Activated CD4-positive, alpha-beta T cell treated with anti-CD3 and anti-CD28 coated beads, Interleukin-2, amount 10 ng/mL, durations not matched to agents 24 days and 14 days (primary cell): ENCODE measurements around the gene FGF6. TPM values are rescaled to one million over a fixed set of nuclear protein-coding genes. Genes with fewer than 3 reads are reported as not detected.
"Not testable (repeated sequence)": the region's sequence is repeated elsewhere in the genome, so short reads cannot be mapped to it uniquely, and the experiment has no call there.

Experiments
- DNase-seq: peaks from one replicate; pipeline ENCODE4 v3.0.0; 2022
- H3K27ac Mint-ChIP-seq: one replicate; pipeline ENCODE4 v1.8.0; 2022; ENCODE audit warnings: mild to moderate bottlenecking, mixed read lengths
- H3K27me3 Mint-ChIP-seq: one replicate; pipeline ENCODE4 v1.8.0; 2022; ENCODE audit warnings: mixed read lengths
- H3K36me3 Mint-ChIP-seq: one replicate; pipeline ENCODE4 v1.8.0; 2022; ENCODE audit warnings: low read depth, mild to moderate bottlenecking, mixed read lengths
- H3K4me1 Mint-ChIP-seq: one replicate; pipeline ENCODE4 v1.8.0; 2021; ENCODE audit warnings: mixed read lengths
- H3K4me3 Mint-ChIP-seq: one replicate; pipeline ENCODE4 v1.8.0; 2022; ENCODE audit warnings: mild to moderate bottlenecking, moderate library complexity, mixed read lengths
- H3K9me3 Mint-ChIP-seq: one replicate; pipeline ENCODE4 v1.8.0; 2021; ENCODE audit warnings: mixed read lengths
- intact Hi-C: fragments of 100-400 bp; cut with micrococcal nuclease; formaldehyde crosslinking; loops from one replicate; pipeline ENCODE4 v1.15.1; 2023
- total RNA-seq: library from RNA; stranded (reverse); gene quantifications from 2 replicates; pipeline ENCODE4 v1.2.3, GENCODE V29; 2022

Gene FGF6
- total RNA-seq, 1 donor from 2014 or later: not detected

- Mint-ChIP-seq H3K9me3 (no peaks in the 10 kb centered on the region), H3K4me1 (peaks cover 18% of the 10 kb centered on the region), H3K27ac (no peak overlapping the region), H3K4me3 (no peak overlapping the region), H3K27me3 (peaks cover 11% of the 10 kb centered on the region), H3K36me3 (no peaks in the 10 kb centered on the region)
- intact Hi-C loops: loop anchor here (5.0 kb wide), 1 partner anchor 87 kb away; no protein-coding TSS in a partner anchor
- DNase-seq: no peak
Measured at GRCh38 chr12:4420138-4420670, 25.4 kb downstream of the FGF6 start.

DNA sequence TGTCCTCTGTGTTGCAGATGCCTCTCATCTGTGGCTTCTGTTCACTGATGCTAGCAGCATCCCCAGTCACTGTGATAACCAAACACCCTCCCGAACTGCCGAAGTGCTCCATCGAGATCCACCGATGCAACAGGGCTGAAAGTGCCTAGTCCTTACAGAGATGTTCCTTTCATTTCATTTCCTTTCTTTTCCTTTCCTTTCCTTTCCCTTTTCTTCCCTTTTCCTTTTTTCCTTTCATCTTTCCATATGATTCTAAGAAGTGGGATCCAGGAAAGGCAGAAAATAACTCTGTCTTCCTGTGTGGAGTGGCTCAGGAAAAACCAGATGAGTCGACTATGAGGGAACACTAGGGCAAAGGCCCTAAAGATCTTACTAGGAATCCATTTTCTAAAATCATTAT lies 26.7 kb downstream of the FGF6 start:
- intact Hi-C loops: no loop called here
- no peak overlapping the region for H3K4me3 Mint-ChIP-seq
- H3K27me3 Mint-ChIP-seq: peaks cover 11% of the 10 kb centered on the region
- DNase-seq: no peak
- peaks cover 26% of the 10 kb centered on the region for H3K4me1 Mint-ChIP-seq
- no peaks in the 10 kb centered on the region for H3K9me3 Mint-ChIP-seq
- no peak overlapping the region for H3K27ac Mint-ChIP-seq
- H3K36me3 Mint-ChIP-seq: no peaks in the 10 kb centered on the region

GRCh38 chr12:4417936-4418335 lies 27.7 kb downstream of the FGF6 start:
- peaks cover 25% of the 10 kb centered on the region for H3K4me1 Mint-ChIP-seq
- no peaks in the 10 kb centered on the region for H3K9me3 Mint-ChIP-seq
- H3K4me3 Mint-ChIP-seq: no peak overlapping the region
- H3K27me3 Mint-ChIP-seq: peaks cover 14% of the 10 kb centered on the region
- DNase-seq: no peak
- intact Hi-C loops: no loop called here
- no peaks in the 10 kb centered on the region for H3K36me3 Mint-ChIP-seq
- H3K27ac Mint-ChIP-seq: no peak overlapping the region

DNA sequence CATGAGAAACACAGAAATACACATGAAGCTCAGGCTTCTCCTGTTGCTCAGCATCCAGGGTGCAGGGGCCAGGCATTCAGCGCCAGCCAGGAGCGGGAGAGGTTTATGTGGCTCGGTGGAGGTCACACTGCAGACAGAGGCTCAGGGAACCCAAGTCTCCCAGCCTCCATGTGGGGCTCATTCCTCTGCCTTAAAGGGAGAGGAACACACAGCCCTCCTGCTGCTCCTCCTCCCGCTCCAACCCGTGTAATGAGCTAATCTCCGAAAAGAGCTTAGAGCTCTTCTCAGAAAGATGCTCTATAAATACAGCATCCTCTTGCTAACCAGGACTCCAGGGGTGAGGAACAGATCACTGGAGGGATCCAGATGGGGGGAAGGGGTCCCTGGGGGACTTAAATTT lies 28.2 kb downstream of the FGF6 start:
- Mint-ChIP-seq H3K27ac (no peak overlapping the region), H3K9me3 (no peaks in the 10 kb centered on the region), H3K27me3 (peaks cover 14% of the 10 kb centered on the region), H3K36me3 (no peaks in the 10 kb centered on the region), H3K4me1 (peaks cover 25% of the 10 kb centered on the region), H3K4me3 (no peak overlapping the region)
- DNase-seq: no peak
- intact Hi-C loops: no loop called here

GRCh38 chr12:4416276-4416675 lies 29.3 kb downstream of the FGF6 start:
- peaks cover 18% of the 10 kb centered on the region for H3K27me3 Mint-ChIP-seq

GRCh38 chr12:4412465-4412864 lies 33.1 kb downstream of the FGF6 start:
- H3K4me1 Mint-ChIP-seq: peaks cover 22% of the 10 kb centered on the region
- no peaks in the 10 kb centered on the region for H3K36me3 Mint-ChIP-seq
- H3K9me3 Mint-ChIP-seq: no peaks in the 10 kb centered on the region
- no peak for DNase-seq
- H3K4me3 Mint-ChIP-seq: no peak overlapping the region
- peaks cover 26% of the 10 kb centered on the region for H3K27me3 Mint-ChIP-seq
- intact Hi-C loops: no loop called here
- no peak overlapping the region for H3K27ac Mint-ChIP-seq

More at GRCh38 chr12:4416276-4416675, 29.3 kb downstream of the FGF6 start:
- no peak for DNase-seq
- no peak overlapping the region for H3K27ac Mint-ChIP-seq
- no peaks in the 10 kb centered on the region for H3K36me3 Mint-ChIP-seq
- H3K4me3 Mint-ChIP-seq: no peak overlapping the region
- H3K4me1 Mint-ChIP-seq: peaks cover 22% of the 10 kb centered on the region
- H3K9me3 Mint-ChIP-seq: no peaks in the 10 kb centered on the region
- intact Hi-C loops: no loop called here

DNA sequence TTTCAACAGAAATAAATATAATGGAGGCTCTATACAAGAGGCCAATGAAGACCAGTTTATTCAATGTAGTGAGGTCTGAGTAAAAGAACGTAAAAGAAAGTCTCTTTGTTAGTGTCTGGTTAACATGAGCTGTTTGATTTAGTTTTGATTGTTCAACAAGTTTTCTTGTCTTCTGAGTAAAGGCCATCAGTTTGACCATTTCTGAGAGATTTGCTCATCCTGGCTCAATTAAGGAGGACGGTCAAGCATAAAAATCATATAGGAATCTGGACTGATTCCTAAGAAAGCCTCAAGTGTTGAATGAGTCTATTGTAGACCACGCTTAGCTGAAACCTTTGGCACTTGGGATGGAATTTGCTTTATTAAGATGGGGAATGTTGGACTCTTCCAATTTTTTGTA lies 33.6 kb downstream of the FGF6 start:
- Mint-ChIP-seq H3K36me3 (no peaks in the 10 kb centered on the region), H3K4me3 (no peak overlapping the region), H3K9me3 (no peaks in the 10 kb centered on the region), H3K27ac (no peak overlapping the region), H3K4me1 (peaks cover 21% of the 10 kb centered on the region), H3K27me3 (peaks cover 25% of the 10 kb centered on the region)
- DNase-seq: no peak
- intact Hi-C loops: no loop called here

- DNase-seq: no peak
- H3K27ac Mint-ChIP-seq: no peak overlapping the region
- intact Hi-C loops: no loop called here
- H3K9me3 Mint-ChIP-seq: no peaks in the 10 kb centered on the region
- peaks cover 23% of the 10 kb centered on the region for H3K27me3 Mint-ChIP-seq
- no peaks in the 10 kb centered on the region for H3K4me1 Mint-ChIP-seq
- H3K36me3 Mint-ChIP-seq: no peaks in the 10 kb centered on the region
- no peak overlapping the region for H3K4me3 Mint-ChIP-seq
Measured at GRCh38 chr12:4407136-4407535, 38.5 kb downstream of the FGF6 start.

DNA sequence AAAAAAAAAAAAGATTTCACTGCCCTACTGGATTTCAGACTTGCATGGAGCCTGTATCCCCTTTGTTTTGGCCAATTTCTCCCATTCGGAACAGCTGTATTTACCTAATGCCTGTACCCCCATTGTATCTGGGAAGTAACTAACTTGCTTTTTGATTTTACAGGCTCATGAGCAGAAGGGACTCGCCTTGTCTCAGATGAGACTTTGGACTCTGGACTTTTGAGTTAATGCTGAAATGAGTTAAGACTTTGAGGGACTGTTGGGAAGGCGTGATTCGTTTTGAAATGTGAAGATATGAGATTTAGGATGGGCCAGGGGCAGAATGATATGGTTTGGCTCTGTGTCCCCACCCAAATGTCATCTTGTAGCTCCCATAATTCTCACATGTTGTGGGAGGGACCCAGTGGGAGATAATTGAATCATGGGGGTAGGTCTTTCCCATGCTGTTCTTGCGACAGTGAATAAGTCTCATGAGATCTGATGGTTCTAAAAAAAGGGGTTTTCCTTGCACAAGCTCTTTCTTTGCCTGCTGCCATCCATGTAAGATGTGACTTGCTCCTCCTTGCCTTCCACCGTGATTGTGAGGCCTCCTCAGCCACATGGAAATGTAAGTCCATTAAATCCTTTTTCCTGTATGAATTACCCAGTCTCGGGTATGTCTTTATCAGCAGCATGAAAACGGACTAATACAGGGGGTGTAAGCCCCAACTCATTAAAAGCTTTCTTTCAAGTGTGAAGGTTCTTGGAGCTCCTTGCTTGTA lies 40.6 kb downstream of the FGF6 start:
- H3K9me3 Mint-ChIP-seq, H3K36me3 Mint-ChIP-seq: not testable (repeated sequence)

DNA sequence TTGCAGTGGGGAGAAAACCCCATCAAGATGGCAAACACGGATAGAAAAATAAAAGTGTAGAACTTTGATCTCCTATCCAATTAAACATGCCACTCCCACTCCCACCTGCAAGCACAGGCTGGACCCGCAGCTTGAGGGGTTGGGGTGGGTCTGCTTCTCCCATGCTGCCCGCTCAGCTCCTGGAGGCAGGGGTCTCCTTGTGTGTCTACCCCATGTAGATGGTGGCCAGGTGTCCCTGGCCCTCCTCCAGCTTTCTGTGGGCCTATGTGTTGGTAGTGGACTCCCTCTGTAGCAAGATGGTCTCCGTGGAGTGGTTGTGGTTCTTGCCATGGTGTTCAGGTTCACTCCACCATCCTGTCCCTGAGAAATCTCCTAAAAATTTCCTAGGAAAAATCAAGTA lies 42.6 kb downstream of the FGF6 start:
- intact Hi-C loops: no loop called here
- Mint-ChIP-seq H3K27me3 (peaks cover 28% of the 10 kb centered on the region), H3K4me1 (no peaks in the 10 kb centered on the region), H3K9me3 (no peaks in the 10 kb centered on the region), H3K27ac (no peak overlapping the region), H3K4me3 (no peak overlapping the region), H3K36me3 (no peaks in the 10 kb centered on the region)
- no peak for DNase-seq

More for the DNA sequence above, 40.6 kb downstream of the FGF6 start:
- intact Hi-C loops, H3K4me1 Mint-ChIP-seq, H3K4me3 Mint-ChIP-seq, H3K27ac Mint-ChIP-seq, DNase-seq: not testable (repeated sequence)
- peaks cover 25% of the 10 kb centered on the region for H3K27me3 Mint-ChIP-seq

DNA sequence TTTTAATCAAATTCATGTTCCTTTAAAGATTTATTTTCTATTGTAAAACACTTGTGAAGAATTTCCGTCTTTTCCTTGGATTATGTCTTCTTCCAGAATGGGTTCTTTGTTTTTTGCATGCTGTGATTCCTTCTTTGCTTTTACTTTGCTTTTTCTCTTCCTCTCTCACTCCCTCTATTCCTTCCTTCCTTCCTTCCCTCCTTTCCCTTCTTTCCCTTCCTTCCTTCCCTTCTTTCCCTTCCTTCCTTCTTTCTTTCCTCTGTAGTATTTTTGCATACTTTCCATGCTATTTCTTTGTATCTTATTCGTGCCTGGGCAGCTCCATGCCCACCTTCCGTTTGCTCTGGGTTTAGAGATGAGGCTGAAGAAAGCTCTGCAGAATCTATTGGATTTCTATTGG lies 44.5 kb downstream of the FGF6 start:
- no peaks in the 10 kb centered on the region for H3K36me3 Mint-ChIP-seq
- peaks cover 33% of the 10 kb centered on the region for H3K27me3 Mint-ChIP-seq
- no peaks in the 10 kb centered on the region for H3K9me3 Mint-ChIP-seq
- H3K4me1 Mint-ChIP-seq: no peaks in the 10 kb centered on the region
- intact Hi-C loops: no loop called here
- DNase-seq: no peak
- no peak overlapping the region for H3K27ac Mint-ChIP-seq
- H3K4me3 Mint-ChIP-seq: no peak overlapping the region

DNA sequence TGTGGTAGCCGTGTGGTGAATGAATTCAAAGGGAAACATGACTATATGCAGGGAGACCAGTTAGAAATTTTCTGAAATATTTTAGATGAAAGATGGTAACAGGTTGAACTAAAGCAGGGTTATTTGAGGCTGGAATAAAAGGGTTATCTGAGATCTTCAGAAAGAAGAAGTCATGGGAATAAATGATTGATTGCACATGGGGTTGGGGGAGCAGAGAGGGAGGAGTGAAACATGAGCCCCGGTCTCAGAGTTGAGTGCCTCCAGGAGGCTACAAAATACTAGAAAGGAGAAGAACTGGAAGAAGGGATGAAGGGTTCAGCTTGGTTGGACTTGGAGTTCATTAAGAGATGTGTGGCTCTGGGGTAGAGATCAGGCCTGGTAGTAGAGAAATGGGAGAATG lies 49.8 kb downstream of the FGF6 start:
- Mint-ChIP-seq H3K9me3 (no peaks in the 10 kb centered on the region), H3K27me3 (peaks cover 44% of the 10 kb centered on the region), H3K4me3 (no peak overlapping the region), H3K27ac (no peak overlapping the region), H3K36me3 (no peaks in the 10 kb centered on the region), H3K4me1 (no peaks in the 10 kb centered on the region)
- no peak for DNase-seq
- intact Hi-C loops: no loop called here

GRCh38 chr12:4393211-4393610 lies 52.4 kb downstream of the FGF6 start:
- Mint-ChIP-seq H3K27me3 (peaks cover 36% of the 10 kb centered on the region), H3K36me3 (no peaks in the 10 kb centered on the region), H3K4me3 (no peak overlapping the region), H3K27ac (no peak overlapping the region), H3K9me3 (no peaks in the 10 kb centered on the region), H3K4me1 (no peaks in the 10 kb centered on the region)
- DNase-seq: no peak
- intact Hi-C loops: no loop called here

DNA sequence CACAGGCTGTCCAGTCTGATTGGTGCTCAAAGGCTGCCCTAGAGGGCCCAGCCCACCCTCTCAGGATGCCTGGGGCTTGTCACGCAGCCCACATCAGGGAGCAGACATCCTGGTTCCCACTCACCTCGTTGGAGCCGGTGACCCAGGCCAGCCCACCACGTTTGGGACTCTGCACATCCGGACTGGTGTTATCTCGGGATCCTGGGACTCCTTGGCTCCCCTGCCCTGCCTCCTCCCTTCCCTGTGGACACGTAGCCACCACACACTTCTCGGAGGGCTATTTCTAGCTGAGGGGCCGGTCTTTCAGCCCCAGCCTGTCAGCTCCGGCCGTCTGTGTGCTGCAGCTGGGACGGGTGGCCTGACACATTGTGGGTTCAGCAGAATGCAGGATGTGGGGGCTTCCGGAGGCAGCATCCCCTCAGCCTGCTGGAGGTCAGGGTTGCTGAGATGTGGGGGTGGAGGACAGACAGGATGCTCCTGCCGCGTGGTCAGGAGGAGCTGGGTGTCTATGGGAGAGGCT lies 53.3 kb downstream of the FGF6 start:
- no peak for DNase-seq

More for the DNA sequence above, 53.3 kb downstream of the FGF6 start:
- Mint-ChIP-seq H3K9me3 (no peaks in the 10 kb centered on the region), H3K36me3 (no peaks in the 10 kb centered on the region), H3K4me1 (no peaks in the 10 kb centered on the region), H3K27me3 (peaks cover 35% of the 10 kb centered on the region), H3K4me3 (no peak overlapping the region), H3K27ac (no peak overlapping the region)
- intact Hi-C loops: no loop called here
